EH (cell line): Measurements from ENCODE around the gene CCNL1.
"Not testable (repeated sequence)": the region's sequence is repeated elsewhere in the genome, so short reads cannot be mapped to it uniquely, and the experiment has no call there.

Experiments used
- DNase-seq: peaks from one replicate; pipeline ENCODE4 v3.0.0-alpha.2; 2015; ENCODE audit warnings: low read depth

CCNL1 gene

DNA sequence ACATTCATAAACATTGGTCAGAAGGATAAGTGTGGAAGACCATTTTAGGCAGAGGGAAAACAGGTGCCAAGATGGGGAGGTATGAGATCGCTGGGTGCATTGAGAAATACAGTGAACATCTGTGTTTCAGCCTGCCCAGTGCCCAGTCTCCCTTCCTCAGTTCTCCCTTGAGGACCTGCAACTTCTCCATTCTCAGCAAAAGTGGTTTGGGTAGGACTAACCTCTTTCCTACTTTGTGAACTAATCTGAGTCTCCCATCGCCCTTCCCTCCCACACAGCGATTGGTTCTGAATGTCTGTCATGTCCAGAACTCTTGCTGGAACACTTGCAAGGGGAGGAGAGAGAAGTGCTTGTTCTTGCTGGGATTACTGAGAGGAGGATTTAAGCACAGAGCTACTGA is 10.9 kb upstream of the CCNL1 start:
- no peak for DNase-seq

DNA sequence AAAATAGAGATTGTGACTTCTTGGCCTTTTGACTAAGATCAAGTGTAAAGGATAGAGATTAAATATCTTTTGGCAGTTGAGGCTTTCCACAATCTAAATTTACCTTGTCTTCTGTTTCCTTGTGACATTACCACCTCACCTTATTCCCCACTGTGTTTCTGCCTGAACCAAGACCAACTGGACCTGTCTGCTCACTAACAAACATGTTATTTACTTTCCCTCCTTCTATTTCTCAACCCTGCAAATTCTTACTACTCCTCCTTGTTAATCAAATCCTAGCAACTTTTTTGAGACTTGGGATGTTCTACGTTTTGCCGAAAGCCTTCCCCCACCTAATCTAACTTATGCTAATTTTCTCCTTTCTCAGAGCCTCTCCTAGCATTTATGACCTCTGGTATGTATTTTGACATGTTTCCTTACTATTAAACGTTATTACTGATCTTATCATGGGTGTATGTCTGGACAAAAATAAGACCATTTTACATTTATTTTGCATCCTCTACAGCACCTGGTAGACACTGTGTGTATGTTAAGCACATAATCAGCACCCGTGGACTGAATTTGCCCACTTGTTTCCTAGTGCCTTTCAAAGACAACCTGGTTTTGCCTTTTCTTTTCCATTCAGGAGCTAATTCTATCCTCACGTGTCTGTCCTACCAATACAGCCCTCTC is 7.6 kb upstream of the CCNL1 start:
- DNase-seq: no peak

GRCh38 chr3:157166561-157166960 is 6.6 kb upstream of the CCNL1 start:
- DNase-seq: no peak

- no peak for DNase-seq
Measured at GRCh38 chr3:157166115-157166514, 6.2 kb upstream of the CCNL1 start.

DNA sequence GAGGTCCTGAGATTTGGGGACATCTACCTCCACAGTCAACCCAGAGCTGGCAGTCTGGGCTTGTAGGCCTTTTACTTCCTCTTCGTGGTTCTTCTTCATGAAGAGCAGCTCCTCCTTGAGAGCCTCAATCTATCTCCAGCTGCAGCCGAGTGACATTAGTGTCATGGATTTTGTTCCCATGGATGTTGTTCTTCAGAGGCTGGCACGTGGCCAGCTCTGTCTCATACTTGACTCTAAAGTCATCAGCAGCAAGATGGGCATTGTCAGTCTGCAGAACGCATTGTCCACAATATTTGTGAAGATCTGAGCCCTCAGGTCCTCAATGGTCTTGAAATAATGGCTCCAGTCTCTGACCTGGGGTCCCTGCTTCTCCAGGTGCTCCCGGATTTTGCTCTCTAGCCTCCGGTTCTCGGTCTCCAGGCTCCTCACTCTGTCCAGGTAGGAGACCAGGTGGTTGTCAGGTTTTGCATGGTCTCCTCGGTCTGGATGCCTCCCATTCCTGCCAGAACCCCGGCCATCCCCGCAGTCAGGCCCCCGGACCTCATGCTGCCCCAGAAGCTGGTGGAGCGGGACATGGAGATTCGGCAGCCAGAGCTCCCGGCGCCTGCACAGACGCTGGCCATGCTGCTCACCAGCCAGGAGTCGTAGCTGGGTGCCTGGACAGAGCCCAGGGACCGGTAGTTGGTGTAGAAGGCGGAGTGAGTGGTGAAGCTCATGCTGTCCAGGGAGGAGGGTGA is 3.4 kb upstream of the CCNL1 start:
- no peak for DNase-seq

GRCh38 chr3:157162620-157163019 is 2.7 kb upstream of the CCNL1 start:
- DNase-seq: not testable (repeated sequence)

- DNase-seq: peak; percentile 95
Measured at GRCh38 chr3:157160658-157161424, 894 bp upstream of the CCNL1 start.

DNA sequence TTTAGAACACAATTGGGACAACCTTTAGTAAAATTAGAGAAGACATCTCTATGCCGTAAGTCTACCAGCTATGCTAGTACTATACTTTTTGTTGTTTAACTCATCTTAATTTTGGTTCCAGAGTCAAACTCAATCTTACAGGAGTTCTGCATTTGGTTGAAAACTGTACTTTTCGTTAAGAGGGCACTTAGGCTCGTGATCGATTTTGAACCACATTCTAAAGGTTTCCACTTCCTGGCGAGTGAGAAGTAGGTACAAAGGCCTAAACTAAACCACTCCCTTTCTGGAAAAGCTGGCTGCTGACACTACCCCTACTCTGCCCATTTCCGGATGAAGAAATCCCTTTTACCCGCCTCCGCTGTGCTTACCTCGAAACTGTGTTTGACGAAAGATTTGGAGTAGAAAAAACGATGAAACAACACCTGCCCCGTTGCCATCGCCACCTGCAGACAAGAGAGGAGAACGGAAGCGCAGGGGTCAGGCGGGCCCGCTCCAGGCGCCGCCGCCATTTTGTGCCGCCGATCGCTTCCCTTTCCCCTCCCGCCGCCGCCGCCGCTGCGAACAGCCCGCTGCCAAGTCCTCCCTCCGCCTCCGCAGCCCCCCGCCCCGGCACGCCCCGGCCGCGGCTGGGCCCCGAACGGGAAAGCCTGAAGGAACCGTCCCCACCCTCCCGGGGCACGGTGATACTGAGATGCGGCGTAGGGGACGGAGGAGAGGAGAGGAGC is 748 bp downstream of the CCNL1 start:
- DNase-seq: peak; percentile 51

GRCh38 chr3:157157836-157158235 is 2.1 kb downstream of the CCNL1 start:
- no peak for DNase-seq

- peak; percentile 42 for DNase-seq
Measured at GRCh38 chr3:157156837-157157635, 2.9 kb downstream of the CCNL1 start.

- DNase-seq: no peak
Measured at GRCh38 chr3:157155591-157155990, 4.4 kb downstream of the CCNL1 start.

DNA sequence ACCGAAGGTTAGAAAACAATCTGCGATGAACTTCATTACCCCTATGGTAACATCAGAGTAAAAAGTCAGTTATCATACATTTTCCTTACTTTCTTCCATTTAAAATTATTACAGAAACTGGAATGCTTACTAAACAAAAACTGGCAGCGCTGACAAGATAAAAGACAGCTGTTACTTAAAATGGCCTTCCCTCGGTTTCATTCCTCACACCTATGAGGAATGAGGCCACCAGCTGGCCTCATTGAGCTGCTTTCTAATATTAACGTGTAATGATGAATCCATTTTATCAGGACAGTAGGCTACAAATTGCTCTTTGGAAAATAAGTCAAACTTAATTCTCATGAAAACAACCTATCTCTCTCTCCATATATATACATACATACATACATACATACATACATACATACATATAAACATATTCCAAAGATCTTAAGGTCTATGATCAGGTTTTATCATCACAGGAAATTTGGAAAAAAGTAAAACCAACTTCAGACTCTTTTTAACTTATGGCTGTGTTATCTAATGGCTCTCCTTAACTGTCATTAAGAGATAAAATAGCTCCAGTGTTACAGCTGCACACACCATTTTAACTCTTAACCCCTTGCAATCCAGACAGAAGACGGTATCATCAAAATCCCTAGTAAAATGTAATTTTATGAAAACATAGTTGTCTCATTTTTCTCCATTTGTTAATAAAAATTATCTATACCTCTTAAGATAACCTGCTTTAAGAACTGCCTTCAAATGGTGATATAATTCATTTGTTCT is 5.2 kb downstream of the CCNL1 start:
- no peak for DNase-seq

GRCh38 chr3:157152930-157153329 is 7.0 kb downstream of the CCNL1 start:
- DNase-seq: no peak

DNA sequence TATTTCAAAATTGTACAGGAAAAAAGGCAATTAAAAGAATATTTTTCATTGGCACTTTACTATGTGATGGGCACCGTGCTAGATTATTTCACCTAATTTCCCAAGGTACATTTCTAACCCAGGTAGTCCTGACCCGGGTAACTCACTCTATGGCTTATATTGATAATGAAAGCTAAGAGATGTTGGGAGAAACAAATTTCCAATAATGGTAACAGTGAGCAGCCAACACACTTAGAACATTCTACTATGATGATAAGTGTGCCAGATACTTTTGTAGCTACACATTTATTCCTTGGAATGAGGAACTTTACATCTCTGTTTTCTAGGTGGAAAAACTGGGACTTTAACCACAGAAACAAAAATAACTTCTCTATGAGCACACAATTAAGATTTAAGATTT is 7.5 kb downstream of the CCNL1 start:
- DNase-seq: no peak

DNA sequence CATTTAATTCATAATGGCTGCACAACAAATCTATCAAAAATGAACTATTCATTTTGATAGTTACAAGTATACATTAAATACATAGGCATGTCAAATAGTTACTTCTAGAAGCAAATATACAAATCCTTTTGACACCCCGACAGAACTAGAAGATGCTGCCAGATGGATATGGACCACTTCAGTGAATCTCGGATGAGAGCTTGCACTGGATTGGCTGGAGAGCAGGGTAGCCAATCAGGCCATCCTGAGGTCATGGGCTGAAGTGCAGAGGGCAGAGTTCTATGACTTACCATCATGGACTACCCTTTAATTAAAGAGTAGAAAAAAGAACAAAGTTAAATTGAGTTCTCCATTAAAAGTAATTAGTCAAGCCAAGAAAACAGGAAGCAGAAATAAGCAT is 8.3 kb downstream of the CCNL1 start:
- DNase-seq: no peak

- no peak for DNase-seq
Measured at GRCh38 chr3:157151151-157151550, 8.8 kb downstream of the CCNL1 start.

DNA sequence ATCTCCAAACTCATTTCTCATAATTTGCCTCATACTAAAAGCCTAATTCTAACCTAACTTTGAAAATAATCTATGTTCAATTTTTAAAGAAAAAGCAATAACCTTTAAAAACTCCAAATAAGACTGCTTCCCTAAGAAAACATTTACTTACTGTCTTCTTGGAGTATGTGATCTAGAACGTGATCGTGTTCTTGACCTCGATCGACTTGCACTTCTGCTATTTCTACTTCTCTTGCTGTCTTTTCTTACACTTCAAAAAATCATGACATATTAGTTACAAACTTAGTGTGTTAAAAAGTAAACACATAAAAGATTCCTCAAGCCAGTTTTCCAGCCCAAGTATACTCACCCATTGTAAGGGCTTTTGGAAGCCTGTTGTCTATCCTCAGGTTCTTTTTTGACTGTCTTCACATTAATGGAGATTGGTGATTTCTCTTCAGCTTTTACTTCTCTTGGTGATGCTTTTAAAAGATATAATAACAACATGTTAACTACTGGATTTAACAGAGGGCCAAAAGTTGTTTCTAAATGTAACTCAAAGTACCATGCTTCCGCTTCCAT is 10.7 kb downstream of the CCNL1 start:
- DNase-seq: no peak

DNA sequence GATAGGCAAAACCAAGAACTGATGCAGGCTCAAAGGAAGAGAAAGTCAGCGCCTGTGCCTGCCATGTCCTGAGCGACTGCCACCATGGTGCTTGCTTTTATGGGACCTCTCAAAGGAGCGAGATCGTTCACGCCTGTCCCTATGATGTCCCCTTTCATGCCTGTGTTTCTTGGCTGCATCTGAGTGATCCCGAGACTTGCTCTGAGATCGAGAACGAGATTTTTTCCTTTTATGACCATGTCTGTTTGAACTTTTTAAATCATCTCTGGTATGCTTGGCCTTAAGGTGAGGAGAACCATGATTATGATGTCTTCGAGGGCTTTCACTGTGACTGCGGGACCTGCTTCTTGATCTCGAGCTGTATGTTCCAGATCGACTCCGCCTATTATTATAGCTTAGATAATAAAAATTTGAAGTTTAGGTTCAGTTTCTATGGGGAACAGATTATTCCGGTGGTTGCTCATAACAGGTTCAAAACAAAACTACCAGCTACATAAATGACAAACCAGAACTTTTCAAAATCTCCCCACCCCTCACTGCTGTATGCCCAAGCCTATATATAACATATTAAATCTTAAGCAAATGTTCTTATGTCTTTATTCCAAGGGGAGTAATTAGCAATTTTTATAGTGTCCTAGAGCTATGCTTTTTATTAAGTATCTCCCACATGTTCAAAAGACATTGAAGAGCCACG is 11.6 kb downstream of the CCNL1 start:
- DNase-seq: no peak

DNA sequence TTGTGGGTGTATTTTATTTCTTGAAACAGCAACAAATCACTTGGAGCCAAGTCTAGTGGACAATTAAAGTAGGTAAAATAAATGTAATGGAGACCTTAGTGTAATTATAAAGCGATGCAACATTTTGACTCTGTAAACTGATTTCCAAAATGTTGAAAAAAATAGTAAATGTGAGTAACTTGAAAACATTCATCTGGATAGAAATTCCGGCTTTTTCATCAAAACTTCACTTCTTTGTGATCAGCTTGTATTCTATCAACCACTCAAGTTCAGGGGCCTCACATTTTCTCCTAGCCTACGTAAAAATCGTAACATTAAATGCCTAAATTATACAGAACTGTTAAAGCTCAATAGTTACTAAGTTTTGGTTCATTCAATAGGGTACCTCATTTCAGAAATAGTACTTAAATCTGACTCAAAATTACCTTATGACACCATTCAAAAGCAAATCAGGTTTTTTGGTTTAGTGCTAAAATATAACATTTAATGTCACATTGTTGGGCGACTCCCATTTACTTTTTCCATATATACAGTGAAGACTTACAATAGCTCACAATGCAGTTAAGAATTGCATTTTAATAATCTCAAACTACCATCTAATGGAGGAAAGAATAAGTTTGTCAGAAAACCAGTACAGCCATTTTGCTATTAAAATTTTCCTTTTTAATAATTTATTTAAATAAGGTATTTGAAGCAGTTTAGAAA is 12.7 kb downstream of the CCNL1 start:
- DNase-seq: no peak
